Adrenal gland (tissue), 12 donors: ENCODE results near the gene SIDT1. TPM values are rescaled to one million over a fixed set of nuclear protein-coding genes. Genes with fewer than 3 reads are reported as not detected.

Experiments
- DNase-seq, 7 donors: peaks; one replicate each; pipeline ENCODE4 v3.0.0-alpha.2; 2019 to 2020
- H3K27ac ChIP-seq, 5 donors: fragments of 200-600 bp; sonication (generic) in 4 of 5; 1 replicate in 3 of 5; 2 replicates in 2 of 5; pipeline versions ENCODE4 v1.5.1 to v1.8.0; 2016 to 2020; ENCODE audit warnings: mild to moderate bottlenecking in 1 of 5
- H3K27me3 ChIP-seq: fragments of 200-600 bp; 2 replicates; pipeline ENCODE4 v1.8.0; 2021
- H3K36me3 ChIP-seq, 2 donors: fragments of 200-600 bp; replicated peaks in 1 of 2; 1 replicate in 1 of 2; 2 replicates in 1 of 2; pipeline versions ENCODE4 v1.5.1 to v1.8.0; 2018 to 2022
- H3K4me1 ChIP-seq, 2 donors: fragments of 200-600 bp; replicated peaks in 1 of 2; 1 replicate in 1 of 2; 2 replicates in 1 of 2; pipeline versions ENCODE4 v1.5.1 to v1.8.0; 2018 to 2021
- H3K4me3 ChIP-seq, 4 donors: fragments of 200-600 bp; sonication (generic) in 3 of 4; one replicate each; pipeline ENCODE4 v1.5.1; 2016 to 2018
- H3K9me3 ChIP-seq, 3 donors: fragments of 200-600 bp; sonication (generic) in 1 of 3; replicated peaks in 1 of 3; 1 replicate in 2 of 3; 2 replicates in 1 of 3; pipeline versions ENCODE4 v1.5.1 to v1.8.0; 2016 to 2021
- POLR2A ChIP-seq, 2 donors: fragments of 450-650 bp; IDR thresholded peaks; one replicate each; pipeline ENCODE4 v1.6.1; 2017; ENCODE audit warnings: antibody characterized with exemption in 2 of 2, mild to moderate bottlenecking in 2 of 2, moderate library complexity in 1 of 2
- WGBS, 4 donors: extraction: QIAGEN DNeasy Blood & Tissue Kit in 2 of 4; methylation state at CpG; one replicate each; pipeline versions ENCODE4 v1.1.5 to v1.1.7; 2013 to 2017; 5-methylcytosine and 5-hydroxymethylcytosine counted together
- intact Hi-C, 2 donors: fragments of 100-400 bp; cut with DNase I; formaldehyde crosslinking; loops; one replicate each; pipeline versions ENCODE4 v1.14.1 to v1.15.0; 2022 to 2023
- microRNA-seq, 3 donors: library from miRNA; unstranded; fragments of <30 nt; microRNA quantifications; one replicate each; pipeline ENCODE4, GENCODE V29; 2017 to 2020
- polyA plus RNA-seq, 3 donors: library from polyadenylated mRNA; stranded (reverse); fragments of 200-250 nt in 2 of 3; fragments of 350-450 nt in 1 of 3; fragmentation: Illumina TruSeq in 1 of 3; extraction: RNeasy Lipid Tissue Mini Kit (QIAGEN cat#74804) in 1 of 3; gene quantifications; one replicate each; pipeline ENCODE4 v1.2.3, GENCODE V29; 2013 to 2014
- small RNA-seq, 2 donors: library from RNA; depleted of rRNA; stranded (forward); fragments of <200 nt; gene quantifications; one replicate each; pipeline ENCODE3, GENCODE V24; 2016
- total RNA-seq, 9 donors: library from RNA; depleted of rRNA in 4 of 9; stranded (reverse); fragments of >200 nt in 4 of 9; fragments of 120-200 nt in 1 of 9; fragmentation: NEBNext Ultra II Directional in 1 of 9; extraction: Animal tissue kit (Norgen Biotek cat#: 25700) in 1 of 9; gene quantifications; one replicate each; pipeline versions ENCODE4 v1.1.0 to v1.2.4, GENCODE V29; 2013 to 2023
- TF ChIP-seq, protein P1 (sequence below), 6 experiments: fragments of 450-650 bp in 4 of 6; fragments of 200-600 bp in 2 of 6; sonication (generic) in 1 of 6; IDR thresholded peaks; 1 replicate in 5 of 6; 2 replicates in 1 of 6; pipeline versions ENCODE4 v1.5.1 to v1.8.0; 2016 to 2021; ENCODE audit warnings: antibody characterized with exemption in 6 of 6, mild to moderate bottlenecking in 2 of 6, moderate library complexity in 1 of 6
- donor health status: healthy with polysubstance abuse.
- donor health status: Bipolar disorder and iron deficiency.
- donor health status: DM: yes; HTN: yes; CAD: no.
- donor health status: DM: no; HTN: no; CAD: no.
- donor health status: DM: no; HTN: no; CAD: no.
- donor health status: DM: yes; HTN: yes; CAD: no.

Gene SIDT1
- total and polyA plus RNA-seq, 12 donors, result 0.18 to 3.6 (median 2.3) TPM

DNA sequence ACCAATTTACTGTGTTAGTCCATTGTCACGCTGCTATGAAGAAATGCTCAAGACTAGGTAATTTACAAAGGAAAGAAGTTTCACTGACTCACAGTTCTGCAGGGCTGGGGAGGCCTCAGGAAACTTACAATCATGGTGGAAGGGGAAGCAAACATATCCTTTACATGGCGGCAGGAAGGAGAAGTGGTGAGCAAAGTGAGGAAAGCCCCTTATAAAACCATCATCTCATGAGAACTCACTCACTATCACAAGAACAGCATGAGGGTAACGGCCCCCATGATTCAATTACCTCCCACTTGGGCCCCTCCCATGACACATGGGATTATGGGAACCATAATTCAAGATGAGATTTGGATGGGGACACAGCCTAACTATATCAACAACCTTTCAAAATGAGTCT, 143.9 kb downstream of the SIDT1 start:
- DNase-seq, result no peak
- intact Hi-C loops, result no loop called here
- H3K27ac ChIP-seq, result no peak overlapping the region
- H3K4me3 ChIP-seq, result no peak overlapping the region
- no peaks in the 10 kb centered on the region for H3K4me1 ChIP-seq
- H3K27me3 ChIP-seq, result no peaks in the 10 kb centered on the region
- H3K36me3 ChIP-seq, result peaks cover 0 to 21% of the 10 kb centered on the region in 2 donors
- no peak for TF ChIP-seq POLR2A (IDR thresholded peaks at IDR 0.05)
- TF ChIP-seq, protein P1, sequence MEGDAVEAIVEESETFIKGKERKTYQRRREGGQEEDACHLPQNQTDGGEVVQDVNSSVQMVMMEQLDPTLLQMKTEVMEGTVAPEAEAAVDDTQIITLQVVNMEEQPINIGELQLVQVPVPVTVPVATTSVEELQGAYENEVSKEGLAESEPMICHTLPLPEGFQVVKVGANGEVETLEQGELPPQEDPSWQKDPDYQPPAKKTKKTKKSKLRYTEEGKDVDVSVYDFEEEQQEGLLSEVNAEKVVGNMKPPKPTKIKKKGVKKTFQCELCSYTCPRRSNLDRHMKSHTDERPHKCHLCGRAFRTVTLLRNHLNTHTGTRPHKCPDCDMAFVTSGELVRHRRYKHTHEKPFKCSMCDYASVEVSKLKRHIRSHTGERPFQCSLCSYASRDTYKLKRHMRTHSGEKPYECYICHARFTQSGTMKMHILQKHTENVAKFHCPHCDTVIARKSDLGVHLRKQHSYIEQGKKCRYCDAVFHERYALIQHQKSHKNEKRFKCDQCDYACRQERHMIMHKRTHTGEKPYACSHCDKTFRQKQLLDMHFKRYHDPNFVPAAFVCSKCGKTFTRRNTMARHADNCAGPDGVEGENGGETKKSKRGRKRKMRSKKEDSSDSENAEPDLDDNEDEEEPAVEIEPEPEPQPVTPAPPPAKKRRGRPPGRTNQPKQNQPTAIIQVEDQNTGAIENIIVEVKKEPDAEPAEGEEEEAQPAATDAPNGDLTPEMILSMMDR (IDR thresholded peaks at IDR 0.05), result no peak
- 83 to 89% (median 87%) methylated on average over 3 of the region's 3 CpGs for WGBS, 4 donors
- no peaks in the 10 kb centered on the region for H3K9me3 ChIP-seq

DNA sequence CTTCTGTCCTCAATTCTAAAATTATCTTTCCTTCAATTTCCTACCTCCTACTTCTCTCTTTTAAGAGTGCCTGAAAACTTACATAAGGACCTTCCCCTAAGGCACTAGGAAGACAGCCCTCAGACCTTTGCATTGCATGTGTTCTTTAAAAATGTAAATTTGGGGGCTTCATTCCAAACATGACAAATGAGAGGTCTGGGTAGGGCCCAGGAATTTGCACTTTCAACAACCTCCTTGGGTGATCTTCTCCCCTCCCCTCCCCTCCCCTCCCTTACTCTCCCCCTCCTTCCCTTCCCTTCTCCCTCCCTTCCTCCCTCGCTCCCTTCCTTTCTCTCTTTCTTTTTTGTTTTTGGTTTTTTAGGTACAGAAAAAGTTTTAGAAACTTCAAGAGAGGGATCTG, 145.4 kb downstream of the SIDT1 start:
- Histone ChIP-seq H3K9me3 (no peaks in the 10 kb centered on the region), H3K27me3 (no peaks in the 10 kb centered on the region), H3K27ac (no peak overlapping the region), H3K36me3 (peaks cover 0 to 21% of the 10 kb centered on the region in 2 donors), H3K4me3 (no peak overlapping the region), H3K4me1 (no peaks in the 10 kb centered on the region)
- TF ChIP-seq POLR2A (IDR thresholded peaks at IDR 0.05), result no peak
- TF ChIP-seq, protein P1 (IDR thresholded peaks at IDR 0.05), result no peak
- intact Hi-C loops, result no loop called here
- 93 to 100% (median 98%) methylated on average over 1 of the region's 1 CpG for WGBS, 4 donors
- DNase-seq, result no peak

DNA sequence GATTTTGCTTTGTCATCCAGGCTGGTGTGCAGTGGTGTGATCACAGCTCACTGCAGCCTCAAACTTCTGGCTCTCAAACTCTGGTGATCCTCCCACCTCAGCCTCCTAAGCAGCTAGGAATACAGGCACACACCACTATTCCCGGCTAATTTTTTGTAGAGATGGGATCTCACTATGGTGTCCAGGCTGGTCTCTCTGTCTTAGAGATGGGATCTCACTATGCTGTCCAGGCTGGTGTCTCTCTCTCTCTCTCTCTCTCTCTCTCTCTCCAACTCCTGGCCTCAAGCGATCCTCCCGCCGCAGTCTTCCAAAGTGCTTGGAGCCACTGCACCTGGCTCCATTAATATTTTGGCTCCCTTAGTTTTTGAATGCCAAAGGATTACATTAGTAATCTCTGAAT, 146.4 kb downstream of the SIDT1 start:
- Histone ChIP-seq H3K4me3 (no peak overlapping the region), H3K4me1 (no peaks in the 10 kb centered on the region), H3K36me3 (peaks cover 0 to 20% of the 10 kb centered on the region in 2 donors), H3K27ac (no peak overlapping the region), H3K9me3 (no peaks in the 10 kb centered on the region), H3K27me3 (no peaks in the 10 kb centered on the region)
- intact Hi-C loops, result no loop called here
- WGBS, 4 donors, result 96 to 99% (median 98%) methylated on average over 4 of the region's 4 CpGs
- no peak for DNase-seq
- TF ChIP-seq, protein P1 (IDR thresholded peaks at IDR 0.05), result no peak
- TF ChIP-seq POLR2A (IDR thresholded peaks at IDR 0.05), result no peak

Small RNAs within 50 kb of the gene (microRNA-seq; reads per million reads assigned to microRNA genes)
- gene MIR4446, result 0.38 to 1.3 (median 0.57) reads per million in 3 donors

Small RNAs within 50 kb of the gene (small RNA-seq; reads per million reads assigned to genes)
- gene MIR4446, result 0 reads per million in 2 donors
- 0 to 0.17 reads per million in 2 donors for gene RN7SL767P

Other genes with a start within 250 kb of the SIDT1 start
- 10 to 100 TPM in 1 of 9 donors, 1 to 10 TPM in 6, under 1 TPM in 2; 0.79 to 15.3 (median 4.4) TPM for gene CFAP44, start 91.1 kb upstream of the SIDT1 start, total RNA-seq
- 10 to 100 TPM in 1 of 3 donors, 1 to 10 TPM in 2; 2.0 to 13.8 (median 6.9) TPM for gene CFAP44, start 91.1 kb upstream of the SIDT1 start, polyA plus RNA-seq
- gene SPICE1, start 17.4 kb upstream of the SIDT1 start, total RNA-seq, result 10 to 100 TPM in 4 of 9 donors, 1 to 10 TPM in 5; 4.0 to 17.9 (median 9.1) TPM
- 1 to 10 TPM; 1.5 to 6.0 (median 3.9) TPM for gene SPICE1, start 17.4 kb upstream of the SIDT1 start, polyA plus RNA-seq
- gene USF3, start 164.1 kb downstream of the SIDT1 start, total RNA-seq, result 10 to 100 TPM; 13.4 to 22.4 (median 15.9) TPM
- gene USF3, start 164.1 kb downstream of the SIDT1 start, polyA plus RNA-seq, result 1 to 10 TPM; 3.9 to 8.2 (median 4.5) TPM
- gene NAA50, start 213.7 kb downstream of the SIDT1 start, total RNA-seq, result 100 to 1,000 TPM in 7 of 9 donors, 10 to 100 TPM in 2; 89.4 to 217 (median 115) TPM
- gene NAA50, start 213.7 kb downstream of the SIDT1 start, polyA plus RNA-seq, result 100 to 1,000 TPM in 1 of 3 donors, 10 to 100 TPM in 2; 17.2 to 233 (median 24.1) TPM
- gene ATP6V1A, start 214.5 kb downstream of the SIDT1 start, total RNA-seq, result 100 to 1,000 TPM in 7 of 9 donors, 10 to 100 TPM in 2; 95.1 to 165 (median 124) TPM
- 100 to 1,000 TPM in 1 of 3 donors, 10 to 100 TPM in 2; 14.7 to 101 (median 15.2) TPM for gene ATP6V1A, start 214.5 kb downstream of the SIDT1 start, polyA plus RNA-seq